Liver (tissue), 9 donors: ENCODE results near the gene VPS26B. TPM values are rescaled to one million over a fixed set of nuclear protein-coding genes. Genes with fewer than 3 reads are reported as not detected.

Experiments
- DNase-seq: peaks from one replicate; pipeline ENCODE4 v3.0.0-alpha.2; 2017; ENCODE audit warnings: low spot score
- H3K27ac ChIP-seq, 2 donors: one replicate each; pipeline ENCODE4 v1.7.0; 2013; ENCODE audit warnings: inconsistent platforms in 2 of 2, low read length in 2 of 2, control low read depth in 1 of 2, low read depth in 1 of 2, mild to moderate bottlenecking in 1 of 2
- H3K27me3 ChIP-seq, 4 donors: one replicate each; pipeline versions ENCODE4 v1.6.1 to v1.7.0; 2013; ENCODE audit warnings: low read length in 3 of 4, inconsistent platforms in 1 of 4, mild to moderate bottlenecking in 1 of 4, moderate library complexity in 1 of 4; ENCODE audit not compliant: control insufficient read depth in 4 of 4, insufficient read depth in 4 of 4
- H3K36me3 ChIP-seq, 4 donors: one replicate each; pipeline versions ENCODE4 v1.6.1 to v1.7.0; 2013; ENCODE audit warnings: low read length in 3 of 4, mild to moderate bottlenecking in 3 of 4, low read depth in 1 of 4, moderate library complexity in 1 of 4; ENCODE audit not compliant: control insufficient read depth in 4 of 4, insufficient read depth in 3 of 4
- H3K4me1 ChIP-seq, 4 donors: one replicate each; pipeline versions ENCODE4 v1.6.1 to v1.7.0; 2013; ENCODE audit warnings: low read length in 3 of 4, mild to moderate bottlenecking in 3 of 4, moderate library complexity in 1 of 4; ENCODE audit not compliant: control insufficient read depth in 4 of 4, insufficient read depth in 4 of 4
- H3K4me3 ChIP-seq, 3 donors: one replicate each; pipeline versions ENCODE4 v1.6.1 to v1.7.0; 2013; ENCODE audit warnings: low read length in 3 of 3, control low read depth in 1 of 3, low read depth in 1 of 3, mild to moderate bottlenecking in 1 of 3
- H3K9ac ChIP-seq, 2 donors: one replicate each; pipeline ENCODE4 v1.7.0; 2013; ENCODE audit warnings: low read length in 2 of 2, mild to moderate bottlenecking in 2 of 2, moderate library complexity in 2 of 2, control low read depth in 1 of 2, low read depth in 1 of 2
- H3K9me3 ChIP-seq, 4 donors: one replicate each; pipeline versions ENCODE4 v1.6.1 to v1.7.0; 2013; ENCODE audit warnings: low read length in 3 of 4; ENCODE audit not compliant: control insufficient read depth in 4 of 4
- EGR1 ChIP-seq, 2 donors: IDR thresholded peaks; 2 replicates each; pipeline ENCODE4 v1.6.1; 2016 to 2018; ENCODE audit warnings: antibody characterized with exemption in 2 of 2, low read depth in 2 of 2
- FOXA1 ChIP-seq: IDR thresholded peaks from 2 replicates; pipeline ENCODE4 v1.6.1; 2016; ENCODE audit warnings: antibody characterized with exemption
- FOXA2 ChIP-seq: IDR thresholded peaks from 2 replicates; pipeline ENCODE4 v1.6.1; 2016; ENCODE audit warnings: antibody characterized with exemption
- HNF4A ChIP-seq, 2 donors: conservative IDR thresholded peaks; 2 replicates each; pipeline ENCODE4 v1.6.1; 2016; ENCODE audit warnings: antibody characterized with exemption in 2 of 2, mild to moderate bottlenecking in 2 of 2
- NR2F2 ChIP-seq: IDR thresholded peaks from 2 replicates; pipeline ENCODE4 v1.6.1; 2016; ENCODE audit warnings: antibody characterized with exemption
- RAD21 ChIP-seq, 2 donors: IDR thresholded peaks; 2 replicates each; pipeline ENCODE4 v1.6.1; 2016; ENCODE audit warnings: antibody characterized with exemption in 2 of 2, mild to moderate bottlenecking in 2 of 2
- RXRA ChIP-seq, 2 donors: IDR thresholded peaks; 2 replicates each; pipeline ENCODE4 v1.6.1; 2017 to 2018; ENCODE audit warnings: antibody characterized with exemption in 2 of 2, mild to moderate bottlenecking in 1 of 2
- WGBS: extraction: QIAGEN DNeasy Blood & Tissue Kit; methylation state at CpG from one replicate; pipeline ENCODE4 v1.1.7; 2013; 5-methylcytosine and 5-hydroxymethylcytosine counted together
- polyA plus RNA-seq, 2 donors: library from polyadenylated mRNA; stranded (reverse) in 1 of 2; unstranded in 1 of 2; fragments of 200-250 nt in 1 of 2; fragments of >200 nt in 1 of 2; fragmentation: Nextera tagmentation in 1 of 2; extraction: Ambion mirVana in 1 of 2; gene quantifications; one replicate each; pipeline versions ENCODE4 v1.2.1 to v1.2.3, GENCODE V29; 2013 to 2015
- total RNA-seq, 2 donors: library from RNA; depleted of rRNA; stranded (reverse); fragments of >200 nt; gene quantifications; one replicate each; pipeline ENCODE4 v1.2.3, GENCODE V29; 2014
- TF ChIP-seq, protein P1 (sequence below): IDR thresholded peaks from 2 replicates; pipeline ENCODE4 v1.6.1; 2016; ENCODE audit warnings: antibody characterized with exemption, mild to moderate bottlenecking
- TF ChIP-seq, protein P2 (sequence below): fragments of 150-350 bp; IDR thresholded peaks from 2 replicates; pipeline ENCODE4 v1.5.1; 2017; ENCODE audit warnings: improper control_type of control experiment, low read depth, low read length; ENCODE audit not compliant: missing input control
- TF ChIP-seq, protein P3 (sequence below): IDR thresholded peaks from 2 replicates; pipeline ENCODE4 v1.6.1; 2016; ENCODE audit warnings: antibody characterized with exemption
- TF ChIP-seq, protein P4 (sequence below): IDR thresholded peaks from 2 replicates; pipeline ENCODE4 v1.6.1; 2016; ENCODE audit warnings: antibody characterized with exemption
- TF ChIP-seq, protein P5 (sequence below): IDR thresholded peaks from 2 replicates; pipeline ENCODE4 v1.6.1; 2016; ENCODE audit warnings: antibody characterized with exemption
- donor health status: healthy.
- donor health status: healthy.
- donor health status: healthy.
- donor health status: healthy.
- donor health status: healthy.

The VPS26B gene
- total and polyA plus RNA-seq, 4 donors: 12.6 to 35.0 (median 20.2) TPM

DNA sequence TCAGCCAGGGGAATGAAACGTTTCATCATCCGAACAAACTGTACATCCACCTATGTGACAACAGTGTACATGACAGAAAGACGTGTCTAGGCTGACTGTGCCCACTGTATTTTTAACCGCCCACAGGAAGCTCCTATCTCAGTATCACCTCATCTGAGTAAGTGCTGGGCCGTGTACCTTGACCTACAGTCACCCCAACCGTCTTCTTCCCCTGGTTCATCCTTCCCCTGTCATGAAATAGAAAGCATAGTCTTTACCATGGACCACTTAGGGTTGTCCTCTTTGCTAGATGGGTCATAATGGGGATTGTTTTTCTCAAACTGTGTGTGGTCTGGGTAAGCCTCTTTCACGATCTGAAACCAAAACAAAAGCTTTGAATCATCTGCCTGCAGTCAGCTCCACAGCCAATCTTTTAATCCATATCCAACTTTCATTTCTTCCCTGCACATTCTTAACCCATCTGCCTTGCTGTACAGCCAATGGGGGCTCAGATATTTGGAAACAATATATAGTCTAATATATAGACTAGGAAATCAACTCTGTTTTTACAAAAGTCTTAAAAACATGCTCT lies 24.5 kb downstream of the VPS26B start:
- DNase-seq: no peak
- TF ChIP-seq NR2F2 (no peak), HNF4A (conservative IDR thresholded peaks at IDR 0.05) (no peak), RXRA (IDR thresholded peaks at IDR 0.05) (no peak), EGR1 (IDR thresholded peaks at IDR 0.05; ENCODE audit: low read depth in 2 of 2) (no peak), FOXA1 (no peak), RAD21 (IDR thresholded peaks at IDR 0.05) (no peak)
- TF ChIP-seq, protein P1, sequence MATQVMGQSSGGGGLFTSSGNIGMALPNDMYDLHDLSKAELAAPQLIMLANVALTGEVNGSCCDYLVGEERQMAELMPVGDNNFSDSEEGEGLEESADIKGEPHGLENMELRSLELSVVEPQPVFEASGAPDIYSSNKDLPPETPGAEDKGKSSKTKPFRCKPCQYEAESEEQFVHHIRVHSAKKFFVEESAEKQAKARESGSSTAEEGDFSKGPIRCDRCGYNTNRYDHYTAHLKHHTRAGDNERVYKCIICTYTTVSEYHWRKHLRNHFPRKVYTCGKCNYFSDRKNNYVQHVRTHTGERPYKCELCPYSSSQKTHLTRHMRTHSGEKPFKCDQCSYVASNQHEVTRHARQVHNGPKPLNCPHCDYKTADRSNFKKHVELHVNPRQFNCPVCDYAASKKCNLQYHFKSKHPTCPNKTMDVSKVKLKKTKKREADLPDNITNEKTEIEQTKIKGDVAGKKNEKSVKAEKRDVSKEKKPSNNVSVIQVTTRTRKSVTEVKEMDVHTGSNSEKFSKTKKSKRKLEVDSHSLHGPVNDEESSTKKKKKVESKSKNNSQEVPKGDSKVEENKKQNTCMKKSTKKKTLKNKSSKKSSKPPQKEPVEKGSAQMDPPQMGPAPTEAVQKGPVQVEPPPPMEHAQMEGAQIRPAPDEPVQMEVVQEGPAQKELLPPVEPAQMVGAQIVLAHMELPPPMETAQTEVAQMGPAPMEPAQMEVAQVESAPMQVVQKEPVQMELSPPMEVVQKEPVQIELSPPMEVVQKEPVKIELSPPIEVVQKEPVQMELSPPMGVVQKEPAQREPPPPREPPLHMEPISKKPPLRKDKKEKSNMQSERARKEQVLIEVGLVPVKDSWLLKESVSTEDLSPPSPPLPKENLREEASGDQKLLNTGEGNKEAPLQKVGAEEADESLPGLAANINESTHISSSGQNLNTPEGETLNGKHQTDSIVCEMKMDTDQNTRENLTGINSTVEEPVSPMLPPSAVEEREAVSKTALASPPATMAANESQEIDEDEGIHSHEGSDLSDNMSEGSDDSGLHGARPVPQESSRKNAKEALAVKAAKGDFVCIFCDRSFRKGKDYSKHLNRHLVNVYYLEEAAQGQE: no peak
- TF ChIP-seq, protein P2, sequence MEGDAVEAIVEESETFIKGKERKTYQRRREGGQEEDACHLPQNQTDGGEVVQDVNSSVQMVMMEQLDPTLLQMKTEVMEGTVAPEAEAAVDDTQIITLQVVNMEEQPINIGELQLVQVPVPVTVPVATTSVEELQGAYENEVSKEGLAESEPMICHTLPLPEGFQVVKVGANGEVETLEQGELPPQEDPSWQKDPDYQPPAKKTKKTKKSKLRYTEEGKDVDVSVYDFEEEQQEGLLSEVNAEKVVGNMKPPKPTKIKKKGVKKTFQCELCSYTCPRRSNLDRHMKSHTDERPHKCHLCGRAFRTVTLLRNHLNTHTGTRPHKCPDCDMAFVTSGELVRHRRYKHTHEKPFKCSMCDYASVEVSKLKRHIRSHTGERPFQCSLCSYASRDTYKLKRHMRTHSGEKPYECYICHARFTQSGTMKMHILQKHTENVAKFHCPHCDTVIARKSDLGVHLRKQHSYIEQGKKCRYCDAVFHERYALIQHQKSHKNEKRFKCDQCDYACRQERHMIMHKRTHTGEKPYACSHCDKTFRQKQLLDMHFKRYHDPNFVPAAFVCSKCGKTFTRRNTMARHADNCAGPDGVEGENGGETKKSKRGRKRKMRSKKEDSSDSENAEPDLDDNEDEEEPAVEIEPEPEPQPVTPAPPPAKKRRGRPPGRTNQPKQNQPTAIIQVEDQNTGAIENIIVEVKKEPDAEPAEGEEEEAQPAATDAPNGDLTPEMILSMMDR: no peak
- TF ChIP-seq, protein P3, sequence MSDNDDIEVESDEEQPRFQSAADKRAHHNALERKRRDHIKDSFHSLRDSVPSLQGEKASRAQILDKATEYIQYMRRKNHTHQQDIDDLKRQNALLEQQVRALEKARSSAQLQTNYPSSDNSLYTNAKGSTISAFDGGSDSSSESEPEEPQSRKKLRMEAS: no peak
- WGBS: 74% methylated on average over 7 of the region's 7 CpGs
- H3K4me3 ChIP-seq: no peak overlapping the region
- no peaks in the 10 kb centered on the region for H3K9me3 ChIP-seq
- peaks cover 3 to 46% (median 39%) of the 10 kb centered on the region in 4 donors for H3K36me3 ChIP-seq
- peaks cover 10 to 30% (median 28%) of the 10 kb centered on the region in 4 donors for H3K4me1 ChIP-seq
- no peak overlapping the region for H3K27ac ChIP-seq
- no peaks in the 10 kb centered on the region for H3K27me3 ChIP-seq
- H3K9ac ChIP-seq: no peak overlapping the region

DNA sequence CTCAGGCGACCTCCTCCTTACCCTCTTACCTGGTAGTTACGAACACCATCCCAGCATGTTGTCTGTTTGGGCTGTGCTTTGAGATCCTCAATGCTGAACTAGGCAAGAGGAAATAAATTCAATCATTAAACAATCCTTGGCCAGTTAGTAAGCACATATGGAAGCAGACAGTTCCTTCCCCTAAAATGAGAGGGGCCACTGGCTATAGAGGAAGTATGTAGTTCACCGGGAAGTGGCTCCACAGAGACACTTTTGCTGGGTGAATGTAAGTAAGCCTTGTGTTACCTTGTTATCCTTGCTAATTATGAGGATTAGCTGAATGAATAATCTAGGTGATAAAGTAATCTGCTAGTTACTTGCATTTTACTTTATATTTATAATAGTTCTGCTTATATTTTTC lies 25.8 kb downstream of the VPS26B start:
- Histone ChIP-seq H3K36me3 (peaks cover 1 to 39% (median 33%) of the 10 kb centered on the region in 4 donors), H3K27ac (peak overlapping the region; percentile 79 to 84), H3K27me3 (no peaks in the 10 kb centered on the region), H3K4me1 (peaks cover 11 to 34% (median 30%) of the 10 kb centered on the region in 4 donors), H3K9me3 (no peaks in the 10 kb centered on the region), H3K9ac (peak overlapping the region in 1 of 2 donors; percentile 76), H3K4me3 (no peak overlapping the region)
- DNase-seq: no peak
- TF ChIP-seq FOXA2: no peak
- TF ChIP-seq, protein P4, sequence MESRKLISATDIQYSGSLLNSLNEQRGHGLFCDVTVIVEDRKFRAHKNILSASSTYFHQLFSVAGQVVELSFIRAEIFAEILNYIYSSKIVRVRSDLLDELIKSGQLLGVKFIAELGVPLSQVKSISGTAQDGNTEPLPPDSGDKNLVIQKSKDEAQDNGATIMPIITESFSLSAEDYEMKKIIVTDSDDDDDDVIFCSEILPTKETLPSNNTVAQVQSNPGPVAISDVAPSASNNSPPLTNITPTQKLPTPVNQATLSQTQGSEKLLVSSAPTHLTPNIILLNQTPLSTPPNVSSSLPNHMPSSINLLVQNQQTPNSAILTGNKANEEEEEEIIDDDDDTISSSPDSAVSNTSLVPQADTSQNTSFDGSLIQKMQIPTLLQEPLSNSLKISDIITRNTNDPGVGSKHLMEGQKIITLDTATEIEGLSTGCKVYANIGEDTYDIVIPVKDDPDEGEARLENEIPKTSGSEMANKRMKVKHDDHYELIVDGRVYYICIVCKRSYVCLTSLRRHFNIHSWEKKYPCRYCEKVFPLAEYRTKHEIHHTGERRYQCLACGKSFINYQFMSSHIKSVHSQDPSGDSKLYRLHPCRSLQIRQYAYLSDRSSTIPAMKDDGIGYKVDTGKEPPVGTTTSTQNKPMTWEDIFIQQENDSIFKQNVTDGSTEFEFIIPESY: no peak
- TF ChIP-seq, protein P5, sequence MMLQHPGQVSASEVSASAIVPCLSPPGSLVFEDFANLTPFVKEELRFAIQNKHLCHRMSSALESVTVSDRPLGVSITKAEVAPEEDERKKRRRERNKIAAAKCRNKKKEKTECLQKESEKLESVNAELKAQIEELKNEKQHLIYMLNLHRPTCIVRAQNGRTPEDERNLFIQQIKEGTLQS: no peak
- WGBS: 92% methylated on average over 3 of the region's 3 CpGs
